Esophagus squamous epithelium (tissue), 5 donors: Measurements from ENCODE around the gene PPIL1. TPM values are rescaled to one million over a fixed set of nuclear protein-coding genes. Genes with fewer than 3 reads are reported as not detected.

Source experiments
- DNase-seq: peaks from one replicate; lab custom pipeline; 2025; lab: John Stamatoyannopoulos, UW
- H3K27ac ChIP-seq, 4 donors: fragments of 200-600 bp; sonication (generic); one replicate each; pipeline ENCODE4 v1.5.1; 2016 to 2019; ENCODE audit warnings: mild to moderate bottlenecking in 1 of 4
- H3K27me3 ChIP-seq, 4 donors: fragments of 200-600 bp; sonication (generic); 1 replicate in 3 of 4; 2 replicates in 1 of 4; pipeline versions ENCODE4 v1.5.1 to v1.6.0; 2017 to 2021; ENCODE audit warnings: antibody characterized with exemption in 1 of 4
- H3K36me3 ChIP-seq, 3 donors: fragments of 200-600 bp; sonication (generic); one replicate each; pipeline ENCODE4 v1.5.1; 2016 to 2019
- H3K4me1 ChIP-seq, 3 donors: fragments of 200-600 bp; sonication (generic); one replicate each; pipeline ENCODE4 v1.5.1; 2017 to 2019
- H3K4me3 ChIP-seq, 4 donors: fragments of 200-600 bp; sonication (generic); 1 replicate in 3 of 4; 2 replicates in 1 of 4; pipeline ENCODE4 v1.5.1; 2016 to 2019; ENCODE audit warnings: mild to moderate bottlenecking in 2 of 4, moderate library complexity in 1 of 4
- H3K9me3 ChIP-seq, 3 donors: fragments of 200-600 bp; sonication (generic); one replicate each; pipeline ENCODE4 v1.5.1; 2016 to 2019
- CTCF ChIP-seq, 6 experiments: fragments of 450-650 bp in 4 of 6; fragments of 200-600 bp in 2 of 6; sonication (generic) in 2 of 6; IDR thresholded peaks; one replicate each; pipeline ENCODE4 v1.5.1; 2016 to 2019; ENCODE audit warnings: antibody characterized with exemption in 6 of 6, mild to moderate bottlenecking in 4 of 6, moderate library complexity in 4 of 6
- POLR2A ChIP-seq, 4 donors: fragments of 450-650 bp; IDR thresholded peaks; one replicate each; pipeline ENCODE4 v1.6.1; 2017; ENCODE audit warnings: antibody characterized with exemption in 4 of 4, mild to moderate bottlenecking in 4 of 4, moderate library complexity in 3 of 4
- WGBS, 2 donors: methylation state at CpG; one replicate each; pipeline ENCODE4 v1.1.5; 2018; 5-methylcytosine and 5-hydroxymethylcytosine counted together
- intact Hi-C: fragments of 100-400 bp; cut with DNase I; formaldehyde crosslinking; loops from one replicate; pipeline ENCODE4 v1.15.0; 2022
- total RNA-seq, 4 donors: library from RNA; depleted of rRNA; stranded (reverse); fragments of >200 nt; gene quantifications; one replicate each; pipeline ENCODE4 v1.1.0, GENCODE V29; 2016
- donor health status: DM: yes; HTN: yes; CAD: no.

PPIL1 gene
- total RNA-seq, 4 donors from 2014 or later, result 13.4 to 35.4 (median 28.7) TPM

GRCh38 chr6:36873115-36873514 lies 1.5 kb downstream of the PPIL1 start:
- Histone ChIP-seq H3K27me3 (no peaks in the 10 kb centered on the region), H3K27ac (no peak overlapping the region), H3K4me3 (no peak overlapping the region), H3K9me3 (no peaks in the 10 kb centered on the region), H3K36me3 (peaks cover 0 to 29% (median 0%) of the 10 kb centered on the region in 3 donors), H3K4me1 (peaks cover 0 to 27% (median 18%) of the 10 kb centered on the region in 3 donors)
- intact Hi-C loops, result no loop called here
- no peak for DNase-seq
- WGBS, 2 donors, result 81 to 89% methylated on average over 1 of the region's 1 CpG
- no peak for TF ChIP-seq CTCF (IDR thresholded peaks at IDR 0.05)

GRCh38 chr6:36871686-36872085 lies 2.9 kb downstream of the PPIL1 start:
- 86 to 92% methylated on average over 3 of the region's 3 CpGs for WGBS, 2 donors
- no peak overlapping the region for H3K4me3 ChIP-seq
- intact Hi-C loops, result no loop called here

GRCh38 chr6:36867471-36868224 lies 7.0 kb downstream of the PPIL1 start:
- peaks cover 0 to 11% (median 3%) of the 10 kb centered on the region in 3 donors for H3K4me1 ChIP-seq
- H3K4me3 ChIP-seq, result no peak overlapping the region
- no peaks in the 10 kb centered on the region for H3K27me3 ChIP-seq
- H3K36me3 ChIP-seq, result peaks cover 0 to 74% (median 3%) of the 10 kb centered on the region in 3 donors
- H3K9me3 ChIP-seq, result no peaks in the 10 kb centered on the region
- 76 to 94% methylated on average over 3 to 4 of the region's 4 CpGs for WGBS, 2 donors
- intact Hi-C loops, result no loop called here
- TF ChIP-seq POLR2A (IDR thresholded peaks at IDR 0.05) (no peak), CTCF (IDR thresholded peaks at IDR 0.05) (no peak)
- DNase-seq, result no peak
- H3K27ac ChIP-seq, result no peak overlapping the region

More at GRCh38 chr6:36871686-36872085, 2.9 kb downstream of the PPIL1 start:
- no peak for TF ChIP-seq CTCF (IDR thresholded peaks at IDR 0.05)
- Histone ChIP-seq H3K27me3 (no peaks in the 10 kb centered on the region), H3K27ac (no peak overlapping the region), H3K36me3 (peaks cover 0 to 43% (median 3%) of the 10 kb centered on the region in 3 donors), H3K9me3 (no peaks in the 10 kb centered on the region), H3K4me1 (peaks cover 0 to 27% (median 18%) of the 10 kb centered on the region in 3 donors)
- DNase-seq, result no peak

GRCh38 chr6:36865835-36866234 lies 8.8 kb downstream of the PPIL1 start:
- no peak for DNase-seq
- 54 to 79% methylated on average over 2 of the region's 2 CpGs for WGBS, 2 donors

More at GRCh38 chr6:36865835-36866234, 8.8 kb downstream of the PPIL1 start:
- TF ChIP-seq CTCF (IDR thresholded peaks at IDR 0.05), result no peak
- intact Hi-C loops, result no loop called here
- Histone ChIP-seq H3K36me3 (peaks cover 0 to 72% (median 3%) of the 10 kb centered on the region in 3 donors), H3K4me1 (peaks cover 0 to 16% (median 6%) of the 10 kb centered on the region in 3 donors), H3K27me3 (no peaks in the 10 kb centered on the region), H3K4me3 (no peak overlapping the region), H3K27ac (no peak overlapping the region), H3K9me3 (no peaks in the 10 kb centered on the region)
